GM12801 (cell line): ENCODE results near the gene IFI44.

Source experiments
- TF ChIP-seq, protein P1 (sequence below): IDR thresholded peaks from one replicate; pipeline ENCODE4 v1.5.1; 2011; ENCODE audit warnings: control low read depth; ENCODE audit not compliant: insufficient read length; ENCODE audit errors: extremely low read depth

Gene IFI44

DNA sequence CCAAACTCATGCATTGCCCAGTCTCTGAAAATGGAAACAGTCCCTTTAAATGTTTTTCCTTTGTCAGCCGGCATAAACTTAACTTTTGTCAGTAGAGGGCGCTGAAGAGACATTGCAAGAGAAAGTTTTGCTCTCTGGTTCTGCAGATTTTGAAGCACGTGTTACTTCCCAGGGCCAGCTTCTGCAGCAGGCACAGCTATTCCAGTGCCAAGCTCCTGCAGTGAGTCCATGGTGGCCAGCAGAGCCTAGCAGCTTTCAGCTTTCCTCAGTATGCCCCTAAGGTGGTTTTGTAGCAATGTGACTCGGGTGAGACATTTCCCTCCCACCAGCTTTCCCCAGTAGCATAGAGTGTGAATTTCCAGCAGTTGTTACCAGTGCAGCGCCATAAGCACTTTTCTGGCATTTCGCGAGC, 32.0 kb upstream of the IFI44 start:
- TF ChIP-seq, protein P1, sequence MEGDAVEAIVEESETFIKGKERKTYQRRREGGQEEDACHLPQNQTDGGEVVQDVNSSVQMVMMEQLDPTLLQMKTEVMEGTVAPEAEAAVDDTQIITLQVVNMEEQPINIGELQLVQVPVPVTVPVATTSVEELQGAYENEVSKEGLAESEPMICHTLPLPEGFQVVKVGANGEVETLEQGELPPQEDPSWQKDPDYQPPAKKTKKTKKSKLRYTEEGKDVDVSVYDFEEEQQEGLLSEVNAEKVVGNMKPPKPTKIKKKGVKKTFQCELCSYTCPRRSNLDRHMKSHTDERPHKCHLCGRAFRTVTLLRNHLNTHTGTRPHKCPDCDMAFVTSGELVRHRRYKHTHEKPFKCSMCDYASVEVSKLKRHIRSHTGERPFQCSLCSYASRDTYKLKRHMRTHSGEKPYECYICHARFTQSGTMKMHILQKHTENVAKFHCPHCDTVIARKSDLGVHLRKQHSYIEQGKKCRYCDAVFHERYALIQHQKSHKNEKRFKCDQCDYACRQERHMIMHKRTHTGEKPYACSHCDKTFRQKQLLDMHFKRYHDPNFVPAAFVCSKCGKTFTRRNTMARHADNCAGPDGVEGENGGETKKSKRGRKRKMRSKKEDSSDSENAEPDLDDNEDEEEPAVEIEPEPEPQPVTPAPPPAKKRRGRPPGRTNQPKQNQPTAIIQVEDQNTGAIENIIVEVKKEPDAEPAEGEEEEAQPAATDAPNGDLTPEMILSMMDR = no peak

DNA sequence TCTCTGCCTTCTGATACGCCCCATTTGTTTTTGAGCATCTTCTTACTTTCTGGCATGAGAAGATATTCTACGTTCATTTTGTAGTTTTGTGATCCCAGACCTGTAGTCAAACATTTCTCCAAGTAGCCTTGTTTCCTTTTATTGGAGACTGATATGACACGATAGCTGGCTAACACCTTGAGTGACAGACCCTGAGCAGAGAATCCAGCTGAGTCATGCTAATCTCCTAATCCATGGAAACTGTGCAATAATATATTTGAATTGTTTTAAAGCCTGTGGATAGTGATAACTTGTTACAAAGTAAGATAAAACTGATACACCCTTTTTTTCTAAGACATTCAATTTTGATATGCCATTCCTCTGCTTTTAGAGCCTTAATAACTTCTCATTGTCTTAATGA, 30.6 kb upstream of the IFI44 start:
- TF ChIP-seq, protein P1 = no peak

DNA sequence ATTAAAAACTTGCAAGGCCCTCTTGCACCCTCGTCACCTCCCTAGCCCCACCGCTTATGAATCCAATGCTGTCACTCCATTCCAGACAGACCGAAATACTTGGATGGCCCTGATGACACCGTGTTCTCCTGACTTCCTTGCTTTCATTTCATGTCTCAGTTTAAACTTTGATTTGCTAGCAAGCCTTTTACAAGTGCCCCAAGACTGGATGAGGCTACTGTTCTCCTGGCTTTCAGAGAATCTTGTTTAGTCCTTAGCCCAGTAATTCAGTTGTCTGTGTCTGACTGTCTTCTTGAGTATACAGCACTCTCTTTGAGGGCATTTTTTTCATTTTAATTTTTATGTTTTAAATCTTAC, 30.2 kb upstream of the IFI44 start:
- TF ChIP-seq, protein P1 = no peak

DNA sequence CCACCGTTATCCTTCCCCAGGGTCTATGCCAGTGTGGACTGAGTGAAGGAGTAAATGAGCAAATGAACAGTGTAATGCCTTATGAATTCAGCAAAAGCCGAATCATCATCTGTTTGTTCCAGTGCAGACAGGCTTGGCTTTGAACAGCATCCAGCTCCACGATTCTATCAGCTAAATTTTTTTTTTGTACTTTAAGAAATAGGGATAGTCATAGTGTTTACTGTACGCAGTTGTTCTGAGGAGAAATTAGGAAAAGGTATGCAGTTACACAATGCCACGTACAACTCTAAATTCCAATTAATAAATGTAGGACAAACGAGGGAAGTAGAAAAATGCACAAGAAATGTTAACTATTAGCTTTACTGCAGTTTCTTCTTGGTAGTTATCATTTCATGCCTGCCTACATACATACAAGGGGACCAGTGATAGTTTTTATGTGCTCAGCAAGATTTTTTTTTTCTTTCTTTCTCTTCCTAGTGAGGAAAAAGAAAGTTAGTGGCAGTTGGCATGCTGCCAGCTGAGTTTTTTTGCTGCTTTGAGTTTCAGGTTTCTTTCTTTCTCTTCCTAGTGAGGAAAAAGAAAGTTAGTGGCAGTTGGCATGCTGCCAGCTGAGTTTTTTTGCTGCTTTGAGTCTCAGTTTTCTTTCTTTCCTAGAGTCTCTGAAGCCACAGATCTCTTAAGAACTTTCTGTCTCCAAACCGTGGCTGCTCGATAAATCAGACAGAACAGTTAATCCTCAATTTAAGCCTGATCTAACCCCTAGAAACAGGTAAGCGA, 29.6 kb upstream of the IFI44 start, which contains the start of gene IFI44L:
TSS of gene IFI44L (plus strand) at position 646 of the 777 bp plus-strand sequence. CDS start 7,468 bp downstream, outside the sequence.
- TF ChIP-seq, protein P1 = no peak

DNA sequence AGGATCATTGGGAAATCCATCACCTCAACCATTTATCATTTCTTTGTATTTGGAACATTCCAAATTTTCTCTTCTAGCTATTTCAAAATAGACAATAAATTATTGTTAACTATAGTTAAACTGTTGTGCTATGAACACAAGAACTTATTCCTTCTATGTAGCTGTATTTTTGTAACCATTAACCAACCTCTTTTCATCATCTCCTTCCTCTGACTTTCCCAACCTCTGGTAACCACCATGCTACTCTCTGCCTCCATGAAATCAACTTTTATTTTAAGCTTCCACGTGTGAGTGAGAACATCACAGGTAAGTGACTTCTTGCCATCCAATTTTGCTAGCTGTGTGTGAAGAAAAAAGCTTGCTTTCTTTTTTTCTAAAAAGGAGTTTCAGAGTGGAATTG, 29.0 kb upstream of the IFI44 start:
- TF ChIP-seq, protein P1 = no peak

DNA sequence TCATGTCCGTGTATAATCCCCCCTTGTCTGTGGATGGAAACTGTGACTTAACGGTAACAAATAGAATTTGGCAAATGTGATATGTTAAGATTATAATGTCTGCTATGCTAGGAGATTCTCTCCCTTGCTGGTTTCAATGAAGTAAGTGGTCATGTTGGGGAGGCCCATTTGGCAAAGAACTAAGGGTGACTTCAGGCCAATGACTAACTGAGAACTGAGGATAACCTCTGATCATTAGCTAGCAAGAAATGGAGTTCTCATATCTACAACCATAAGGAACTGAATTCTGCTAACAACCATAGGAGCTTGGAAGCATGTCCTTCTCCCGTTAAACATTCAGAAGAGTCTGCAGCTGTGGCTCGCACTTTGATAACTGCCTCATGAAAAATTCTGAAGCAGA, 27.1 kb upstream of the IFI44 start:
- TF ChIP-seq, protein P1 = no peak

DNA sequence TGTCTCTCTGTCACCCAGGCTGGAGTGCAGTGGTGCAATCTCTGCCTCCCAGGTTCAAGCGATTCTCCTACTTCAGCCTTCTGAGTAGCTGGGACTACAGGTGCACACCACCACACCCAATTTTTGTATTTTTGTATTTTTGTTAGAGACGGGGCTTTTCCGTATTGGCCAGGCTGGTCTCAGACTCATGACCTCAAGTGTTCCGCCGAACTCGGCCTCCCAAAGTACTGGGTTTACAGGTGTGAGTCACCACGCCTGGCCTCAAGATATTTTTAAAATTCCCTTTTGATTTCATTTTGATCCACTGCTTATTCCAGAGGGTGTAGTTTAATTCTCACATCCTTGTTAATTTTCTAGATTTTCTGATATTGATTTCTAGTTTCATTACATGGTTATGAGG, 25.6 kb upstream of the IFI44 start:
- TF ChIP-seq, protein P1 = no peak

DNA sequence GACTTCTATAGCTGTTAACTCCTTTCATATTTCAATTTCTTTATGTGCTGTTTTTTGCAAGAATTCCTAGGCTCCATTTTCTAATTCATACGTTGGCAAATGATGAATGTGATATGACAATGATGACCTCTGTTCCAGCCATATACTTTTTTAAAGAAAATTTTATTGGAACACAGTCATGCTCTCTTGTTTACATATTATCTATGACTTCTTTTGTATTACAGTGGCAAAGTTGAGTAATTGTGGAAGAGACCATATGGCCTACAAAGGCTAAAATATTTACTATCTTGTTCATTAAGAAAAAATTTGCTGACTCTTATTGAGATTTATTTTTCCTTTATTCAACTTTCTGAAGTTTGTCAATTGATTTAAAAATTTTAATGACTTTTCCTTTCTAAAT, 22.3 kb upstream of the IFI44 start:
- TF ChIP-seq, protein P1 = no peak
